NCI-H510A treated with DMSO at 0.1 percent for 48 hours (cell line): ENCODE results near the gene CCDC27.

Experiments used
- DNase-seq: peaks from one replicate; lab custom pipeline; 2025; lab: John Stamatoyannopoulos, UW

CCDC27 gene

GRCh38 chr1:3752400-3752945 lies at the start of gene CCDC27:
CCDC27 (plus strand) TSS chr1:3752450; CDS start chr1:3752482, 32 bp downstream.
- no peak for DNase-seq

GRCh38 chr1:3702528-3702927 lies 49.7 kb upstream of the CCDC27 start:
- DNase-seq, result no peak

- DNase-seq, result no peak
These were observed 49.1 kb upstream of the CCDC27 start for GRCh38 chr1:3702990-3703728.

- DNase-seq, result no peak
These were observed 48.4 kb upstream of the CCDC27 start for GRCh38 chr1:3703786-3704371.

- DNase-seq, result no peak
These were observed 46.8 kb upstream of the CCDC27 start for GRCh38 chr1:3705341-3705950.

- DNase-seq, result no peak
These were observed 45.5 kb upstream of the CCDC27 start for GRCh38 chr1:3706651-3707297.

- no peak for DNase-seq
These were observed 44.8 kb upstream of the CCDC27 start for GRCh38 chr1:3707298-3707938.

- DNase-seq, result no peak
These were observed 44.3 kb upstream of the CCDC27 start for GRCh38 chr1:3707939-3708328.

- DNase-seq, result no peak
These were observed 43.5 kb upstream of the CCDC27 start for GRCh38 chr1:3708791-3709190.

GRCh38 chr1:3710251-3710650 lies 42.0 kb upstream of the CCDC27 start:
- no peak for DNase-seq

- DNase-seq, result no peak
These were observed 40.9 kb upstream of the CCDC27 start for GRCh38 chr1:3711381-3711779.

- DNase-seq, result no peak
These were observed 40.3 kb upstream of the CCDC27 start for GRCh38 chr1:3711780-3712451.

GRCh38 chr1:3712573-3713535 lies 39.4 kb upstream of the CCDC27 start:
- no peak for DNase-seq

- no peak for DNase-seq
These were observed 38.4 kb upstream of the CCDC27 start for GRCh38 chr1:3713840-3714239.

- DNase-seq, result no peak
These were observed 37.9 kb upstream of the CCDC27 start for GRCh38 chr1:3714284-3714741.

GRCh38 chr1:3714814-3715213 lies 37.4 kb upstream of the CCDC27 start:
- no peak for DNase-seq

GRCh38 chr1:3716351-3716750 lies 35.9 kb upstream of the CCDC27 start:
- DNase-seq, result no peak

GRCh38 chr1:3717041-3717714 lies 35.1 kb upstream of the CCDC27 start:
- DNase-seq, result peak; percentile 44

- DNase-seq, result no peak
These were observed 34.3 kb upstream of the CCDC27 start for GRCh38 chr1:3717715-3718601.
